Measurements from ENCODE around the gene SECISBP2.

Gene SECISBP2

DNA sequence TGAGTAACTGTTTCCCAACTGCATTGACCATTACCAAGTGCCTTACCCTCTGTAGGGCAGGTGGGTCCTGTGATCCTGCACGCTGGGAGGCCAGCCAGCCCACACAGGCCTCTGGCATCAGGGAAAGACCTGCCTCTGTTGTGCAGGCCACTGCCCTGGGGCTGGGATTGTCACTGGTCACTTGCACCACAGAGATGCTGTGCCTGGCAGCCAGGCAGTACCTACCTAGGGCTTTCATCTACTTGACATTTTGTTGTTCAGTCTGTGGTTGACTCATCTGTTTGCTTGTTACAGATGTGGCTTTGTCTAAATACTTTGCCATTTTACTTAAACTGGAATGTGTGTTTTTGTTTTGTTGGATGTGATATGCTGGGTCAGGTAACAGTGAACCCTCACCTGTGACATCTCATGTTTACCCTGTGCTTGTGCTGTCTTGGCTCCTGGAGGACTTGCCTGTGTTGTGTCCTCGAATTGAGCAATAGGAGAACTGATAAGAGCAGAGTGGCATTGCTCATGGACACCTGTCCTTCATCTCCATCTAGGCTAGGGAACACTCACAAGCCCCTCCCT is 32.8 kb downstream of the SECISBP2 start:
- DNase-seq, result no peak

DNA sequence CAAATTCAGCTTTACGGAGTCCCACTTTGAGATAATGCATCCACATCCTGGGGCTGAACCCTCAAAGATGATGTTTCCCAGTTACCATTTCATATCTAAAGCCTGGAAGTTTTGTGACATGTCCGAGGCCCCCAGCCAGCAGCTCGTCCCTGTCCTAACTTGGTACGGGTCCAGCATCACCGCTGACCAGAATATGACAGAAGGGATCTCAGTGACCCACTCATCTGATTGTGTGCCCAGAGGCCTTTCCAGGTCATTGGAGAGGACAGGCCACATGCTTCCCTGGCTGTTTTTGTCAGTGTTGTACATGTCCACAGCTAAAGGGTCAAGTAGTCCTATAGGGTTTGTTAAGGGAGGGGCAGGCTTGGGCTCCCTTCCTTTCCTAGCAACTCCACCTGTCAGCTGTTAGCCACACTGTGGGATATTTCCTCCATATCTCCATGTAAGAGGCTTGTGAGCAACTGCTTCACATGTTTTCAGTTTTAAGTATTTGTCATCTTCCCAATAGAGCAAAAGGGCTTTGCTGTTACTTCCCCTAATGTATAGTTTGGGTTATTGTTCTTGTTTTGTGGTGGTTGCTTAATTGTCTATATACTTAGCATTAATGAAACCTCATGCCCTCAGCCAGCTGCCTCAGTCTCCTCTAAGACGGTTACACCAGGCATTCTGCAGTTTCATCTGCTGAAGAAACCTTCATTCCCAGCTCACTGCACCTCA is 33.4 kb downstream of the SECISBP2 start:
- DNase-seq, result no peak

DNA sequence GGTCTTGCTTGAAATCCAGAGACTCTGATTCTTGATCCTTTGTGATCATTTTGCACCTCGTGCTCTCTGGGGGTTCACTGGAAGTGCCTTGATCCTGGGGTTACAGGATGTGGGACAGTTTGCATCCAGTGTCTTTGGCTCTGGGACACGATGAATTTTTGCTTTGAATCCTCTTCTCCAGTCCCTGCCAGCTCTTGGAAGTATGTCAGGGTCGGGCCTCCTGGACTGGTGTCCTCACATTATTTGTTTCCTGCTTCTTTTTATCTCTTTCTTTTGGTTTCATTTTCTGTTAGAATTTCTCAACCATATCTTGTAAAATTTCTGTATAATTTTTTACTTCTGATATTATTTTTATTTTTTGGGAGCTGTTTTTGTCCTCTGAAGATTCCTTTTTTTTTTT is 34.2 kb downstream of the SECISBP2 start:
- no peak for DNase-seq

DNA sequence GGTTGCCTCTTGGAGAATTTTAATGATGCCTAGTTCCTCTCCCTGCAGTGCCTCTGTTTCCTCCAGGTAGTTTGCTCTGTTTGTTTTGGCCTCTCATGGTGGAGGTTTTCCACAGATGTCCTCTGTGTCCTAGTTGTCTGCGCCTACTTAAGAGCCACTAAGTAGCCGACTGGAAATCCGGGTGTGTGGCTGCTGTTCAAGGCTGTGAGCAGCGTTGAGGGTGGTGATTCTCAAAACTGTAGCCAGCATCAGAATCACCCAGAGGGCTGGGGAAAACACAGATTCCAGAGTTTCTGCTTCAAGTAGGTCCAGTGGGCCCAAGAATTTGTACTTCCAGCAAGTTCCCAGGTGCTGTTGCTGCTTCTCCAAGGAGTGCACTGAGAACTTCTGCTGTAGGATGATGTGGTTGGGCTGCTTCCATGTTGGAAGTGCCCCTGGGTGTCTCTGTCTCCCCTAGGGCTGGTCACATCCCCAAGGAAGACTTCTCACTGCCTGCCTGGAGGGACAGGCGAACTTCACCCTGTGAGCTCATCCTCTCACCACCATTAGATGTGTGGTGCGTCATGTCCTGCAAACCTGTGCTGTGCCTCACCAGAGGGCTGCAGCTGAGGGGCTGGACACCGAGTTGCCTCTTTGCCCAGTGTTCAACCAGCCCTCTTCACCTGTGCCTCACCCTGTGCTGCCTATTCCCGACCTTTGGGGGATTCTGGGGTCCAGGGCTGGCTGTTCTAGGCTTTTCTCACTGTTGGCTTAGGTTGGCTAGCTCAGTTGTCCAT is 34.8 kb downstream of the SECISBP2 start:
- DNase-seq, result no peak

DNA sequence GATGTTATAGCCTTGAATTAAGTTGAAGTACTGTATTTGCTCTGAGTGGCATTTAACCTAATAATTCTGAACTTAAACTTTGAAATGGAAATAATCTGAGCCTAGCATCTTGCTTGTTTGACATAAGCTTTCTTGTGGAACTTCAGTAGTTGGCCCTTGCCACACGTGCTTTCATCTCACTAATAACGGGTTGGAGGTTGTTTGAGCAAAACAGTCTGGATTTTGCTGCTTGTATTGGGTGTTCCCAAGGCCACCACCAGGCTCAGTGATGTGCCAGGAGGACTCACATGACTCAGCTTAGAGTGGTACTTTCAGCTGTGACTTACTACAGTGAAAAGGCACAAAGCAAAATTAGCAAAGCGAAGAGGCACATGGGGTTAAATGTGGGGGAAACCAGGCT is 35.7 kb downstream of the SECISBP2 start:
- DNase-seq, result no peak

DNA sequence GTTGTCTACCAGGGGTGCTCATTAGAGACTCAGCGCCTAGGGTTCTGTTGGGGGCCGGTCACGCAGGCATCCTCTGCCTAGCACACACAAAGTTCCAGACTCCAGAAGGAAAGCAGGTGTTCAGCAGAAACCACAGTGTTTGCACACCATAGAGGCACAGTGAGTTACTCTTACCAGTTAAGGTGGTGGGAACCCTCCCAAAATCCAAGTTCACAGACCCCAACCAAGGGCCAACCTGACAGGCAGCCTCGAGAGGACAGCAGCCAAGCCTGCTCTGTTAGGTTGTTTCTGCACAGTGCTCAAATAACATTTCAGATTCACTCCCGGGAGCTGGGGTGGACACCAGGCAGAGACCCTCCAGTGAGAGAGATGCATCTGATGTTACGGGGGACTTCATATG is 36.2 kb downstream of the SECISBP2 start:
- DNase-seq, result no peak

DNA sequence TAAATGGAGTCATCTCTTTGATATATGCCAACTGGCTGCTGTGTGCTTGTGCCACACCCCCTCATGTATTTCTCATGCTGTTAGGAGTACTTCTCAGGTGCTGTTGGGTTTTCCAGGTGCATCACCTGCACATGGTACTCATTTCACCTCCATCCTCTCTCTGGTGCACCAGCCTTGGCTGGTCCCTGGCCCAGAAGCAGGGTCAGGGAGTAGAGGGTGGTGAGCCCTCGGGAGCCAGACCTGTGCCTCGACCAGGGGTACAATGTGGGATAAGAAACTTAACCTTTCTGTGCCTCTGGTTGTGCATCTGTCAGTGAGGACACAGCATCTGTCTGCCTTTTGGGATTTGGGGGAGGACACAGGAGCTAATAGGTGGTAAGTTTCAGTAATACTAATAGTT is 38.5 kb downstream of the SECISBP2 start:
- DNase-seq, result no peak

DNA sequence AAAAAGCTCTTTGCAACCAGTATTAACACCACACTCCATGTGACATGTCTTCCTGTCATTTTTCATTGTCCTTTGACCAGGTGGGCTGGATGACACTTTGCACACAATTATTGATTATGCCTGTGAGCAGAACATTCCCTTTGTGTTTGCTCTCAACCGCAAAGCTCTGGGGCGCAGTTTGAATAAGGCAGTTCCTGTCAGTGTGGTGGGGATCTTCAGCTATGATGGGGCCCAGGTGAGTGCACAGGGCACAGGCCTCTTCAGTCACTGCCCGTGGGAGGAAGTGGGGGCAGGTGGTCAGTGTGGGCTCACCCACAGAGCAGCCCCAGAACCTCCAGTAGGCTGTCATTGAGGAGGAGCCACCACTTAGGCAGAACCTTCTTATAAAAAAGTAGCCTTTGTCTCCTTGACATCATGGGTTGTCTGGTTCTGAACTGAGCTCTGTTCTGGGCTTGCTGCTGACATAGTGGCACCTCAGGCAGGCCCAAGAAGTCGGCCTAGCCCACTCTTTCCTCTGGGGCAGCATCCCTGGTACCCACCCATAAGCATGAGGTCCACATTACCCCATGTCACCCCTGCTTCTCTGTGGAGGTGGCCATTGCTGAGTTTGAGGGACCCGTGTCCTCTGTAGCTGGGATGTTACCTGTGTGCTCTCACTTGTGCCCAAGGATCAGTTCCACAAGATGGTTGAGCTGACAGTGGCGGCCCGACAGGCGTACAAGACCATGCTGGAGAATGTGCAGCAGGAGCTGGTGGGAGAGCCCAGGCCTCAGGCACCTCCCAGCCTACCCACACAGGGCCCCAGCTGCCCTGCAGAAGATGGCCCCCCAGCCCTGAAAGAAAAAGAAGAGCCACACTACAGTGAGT is 39.3 kb downstream of the SECISBP2 start:
- DNase-seq, result no peak

DNA sequence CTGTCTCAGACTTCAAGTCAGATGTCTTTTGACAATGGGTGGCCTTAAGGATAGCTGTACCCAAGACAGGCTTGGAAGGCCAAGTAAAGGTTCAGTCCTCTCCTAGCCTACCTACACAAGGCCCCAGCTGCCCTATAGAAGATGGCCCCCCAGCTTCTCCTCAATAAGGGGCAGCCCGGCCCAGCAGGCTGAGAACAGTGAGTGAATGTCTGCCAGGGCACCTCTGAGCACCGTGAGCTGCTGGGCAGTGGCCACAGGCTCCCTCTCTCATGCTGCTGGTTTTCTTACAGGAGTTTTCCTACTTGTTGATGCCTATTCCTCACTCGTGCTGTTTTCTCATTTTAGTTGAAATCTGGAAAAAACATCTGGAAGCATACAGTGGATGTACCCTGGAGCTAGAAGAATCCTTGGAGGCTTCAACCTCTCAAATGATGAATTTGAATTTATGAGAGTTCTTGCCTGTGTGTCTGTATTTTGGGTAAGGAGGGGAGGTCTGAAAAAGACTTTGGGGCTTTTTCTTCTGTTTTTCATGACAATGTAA is 40.1 kb downstream of the SECISBP2 start:
- no peak for DNase-seq

DNA sequence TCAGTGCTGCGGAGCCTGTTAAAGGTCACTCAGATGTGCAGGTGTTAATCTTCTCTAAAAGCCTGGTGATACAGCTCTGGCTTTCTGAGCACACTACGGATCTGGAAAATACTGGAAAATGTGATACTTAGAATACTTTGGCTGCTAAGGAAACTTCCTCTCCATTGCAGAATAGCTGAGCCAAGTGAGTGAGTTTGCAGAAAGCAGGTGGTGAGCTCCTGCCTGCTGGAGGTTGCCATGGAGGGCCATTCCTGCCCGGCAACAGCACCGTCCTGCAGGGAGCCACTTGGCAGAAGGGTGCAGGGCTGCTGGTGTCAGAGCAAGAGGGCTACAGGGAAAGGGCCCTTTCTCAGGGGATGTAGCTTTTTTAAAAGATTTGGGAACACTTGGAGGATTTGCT is 40.7 kb downstream of the SECISBP2 start:
- peak; percentile 58 for DNase-seq

DNA sequence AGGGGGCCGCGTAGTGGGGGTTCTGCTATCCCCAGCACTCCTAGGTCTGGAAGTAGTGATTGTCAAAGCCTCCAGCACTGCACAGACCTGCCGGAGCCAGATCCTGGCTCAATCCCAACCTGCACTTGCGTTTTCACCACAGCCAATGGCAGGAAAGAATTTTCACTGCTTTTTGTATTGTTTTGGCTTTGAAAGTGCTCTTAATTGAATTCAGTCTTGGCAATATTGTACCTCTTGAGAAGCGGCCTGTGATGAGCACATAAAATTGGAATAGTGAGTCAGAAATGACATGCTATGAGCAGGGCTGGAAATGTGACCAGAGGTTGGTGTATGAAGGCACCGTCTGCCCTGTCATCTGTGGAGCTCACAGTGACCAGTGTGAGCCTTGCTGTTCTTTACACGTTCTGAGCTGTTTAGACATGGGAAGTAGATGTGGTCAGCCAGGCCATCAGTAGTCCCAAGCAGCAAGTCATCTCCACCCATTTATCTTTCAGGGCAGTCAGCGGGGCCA is 41.5 kb downstream of the SECISBP2 start:
- DNase-seq, result no peak

DNA sequence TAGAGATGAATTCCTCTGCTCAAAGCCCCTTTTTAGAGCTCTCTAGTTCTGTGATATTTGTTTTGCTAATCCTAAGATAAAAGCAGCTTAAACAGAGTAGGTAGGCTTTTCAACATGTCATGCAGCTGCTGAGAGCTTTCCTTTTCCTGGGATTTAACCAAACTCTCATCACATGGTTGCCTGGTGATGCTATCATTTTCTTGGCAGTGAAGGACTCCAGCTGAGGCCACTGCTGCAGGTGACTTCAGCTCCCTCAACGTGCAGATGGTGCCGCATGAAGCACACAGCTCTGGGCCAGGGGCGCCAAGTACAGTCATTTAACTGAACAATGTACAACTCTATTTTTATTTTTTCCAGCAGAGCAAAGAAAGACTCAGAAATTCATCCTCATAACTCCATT is 42.2 kb downstream of the SECISBP2 start:
- no peak for DNase-seq

DNA sequence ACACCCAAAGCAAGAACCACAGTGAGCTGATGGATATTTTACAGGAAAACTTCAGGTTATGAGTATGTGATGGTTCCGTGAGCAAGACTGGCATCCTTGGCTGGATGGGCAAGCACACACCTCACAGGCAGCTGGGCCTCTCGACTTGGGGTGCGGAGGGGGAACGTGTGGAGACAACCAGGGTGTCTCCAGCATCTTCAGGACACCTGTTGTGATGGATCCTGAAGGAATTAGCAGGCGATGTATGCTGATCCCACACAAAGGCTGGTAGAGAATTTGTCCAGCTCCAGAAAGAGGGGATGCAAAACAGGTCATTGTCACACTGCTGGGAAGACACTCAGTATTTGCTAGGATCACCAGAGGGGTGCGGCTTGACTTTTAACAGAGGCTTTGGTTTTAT is 42.7 kb downstream of the SECISBP2 start:
- DNase-seq, result no peak

DNA sequence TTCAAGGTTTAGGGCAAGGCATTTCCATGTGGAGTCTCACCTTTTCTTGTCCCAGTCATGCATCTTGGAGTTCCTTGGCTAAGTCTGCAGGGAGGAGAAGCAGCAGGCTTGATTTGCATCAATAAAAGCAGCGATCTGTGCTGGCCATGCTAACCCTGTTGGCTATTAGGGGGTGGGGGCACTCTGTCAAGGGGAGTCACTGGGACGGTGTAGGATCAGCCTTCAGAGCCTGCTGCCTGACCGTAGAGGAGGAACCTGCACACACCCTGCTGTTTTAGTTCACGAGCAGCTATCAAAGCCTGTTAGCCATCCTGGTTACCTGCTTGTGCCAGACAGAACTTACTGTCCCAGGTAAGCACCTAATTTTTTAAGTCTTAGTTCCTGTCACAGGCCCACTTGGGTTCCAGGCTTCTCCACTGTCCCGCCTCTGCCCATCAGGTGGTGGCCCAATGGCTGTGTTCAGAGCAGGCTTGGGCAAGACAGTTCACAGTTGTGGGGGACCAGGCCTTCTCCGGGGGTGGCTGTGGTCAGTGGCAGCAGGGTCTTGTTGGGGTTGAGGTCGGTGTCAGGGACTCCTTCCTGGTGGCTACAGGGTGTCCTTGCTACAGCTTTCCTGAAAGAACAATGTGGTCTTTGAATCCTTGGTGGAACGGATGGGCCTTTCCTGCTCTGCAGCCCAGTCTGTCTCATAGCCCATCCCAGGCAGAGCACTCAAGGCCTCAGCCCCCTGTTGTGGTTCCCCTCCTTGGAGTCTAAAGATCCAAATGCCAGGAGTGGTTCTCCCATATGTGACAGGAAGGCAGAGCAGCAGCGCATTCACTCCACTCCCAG is 43.7 kb downstream of the SECISBP2 start:
- DNase-seq, result no peak

DNA sequence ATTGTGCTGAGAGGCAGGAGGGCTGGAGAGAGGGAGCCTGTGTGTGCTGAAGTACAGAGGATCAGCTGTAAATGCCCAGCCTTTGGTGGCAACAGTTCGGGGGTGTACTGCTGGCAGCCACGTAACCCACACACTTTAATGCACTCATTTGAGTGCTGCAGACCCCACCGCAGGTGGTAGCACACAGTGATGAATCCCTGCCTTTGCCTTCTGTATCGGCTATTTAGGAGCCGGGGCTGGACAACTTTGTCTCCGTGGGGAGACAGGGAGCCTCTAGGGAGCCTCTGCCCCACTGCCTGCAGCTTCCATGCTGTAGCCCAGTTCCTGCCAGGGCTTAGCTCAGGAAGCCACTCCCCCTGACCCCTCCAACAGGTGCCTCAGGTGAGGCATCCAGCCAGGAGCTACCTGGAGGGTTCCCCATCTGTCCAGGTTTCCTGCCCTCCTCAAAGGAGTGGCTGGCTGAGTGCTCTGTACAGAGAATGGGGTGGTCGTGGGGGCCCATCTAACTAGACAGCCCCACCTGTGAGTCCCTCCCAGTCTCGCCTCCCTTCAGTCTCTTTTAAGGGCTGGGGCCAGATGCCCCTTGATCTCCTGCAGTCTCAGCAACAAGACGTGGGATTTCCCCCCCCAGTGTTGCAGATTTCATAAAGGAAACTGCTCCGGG is 44.5 kb downstream of the SECISBP2 start:
- DNase-seq, result no peak

DNA sequence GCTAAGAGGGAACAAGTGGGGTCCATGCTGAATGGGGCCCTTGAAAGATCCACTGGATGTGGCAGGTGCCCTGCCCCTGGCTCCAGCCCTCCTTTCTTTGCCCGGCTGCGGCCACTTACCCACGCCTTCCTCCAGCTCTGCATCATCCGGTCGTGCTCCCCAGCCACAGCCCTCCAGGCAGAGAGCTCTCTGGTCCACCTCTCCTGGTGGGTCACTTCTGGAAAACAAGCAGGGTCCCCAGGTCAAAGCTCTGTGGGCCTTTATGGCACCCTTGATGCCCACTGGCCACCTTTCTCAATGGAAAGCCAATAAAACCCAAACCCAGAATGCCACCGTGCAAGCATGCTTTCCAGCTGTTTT is 45.0 kb downstream of the SECISBP2 start:
- DNase-seq, result no peak

DNA sequence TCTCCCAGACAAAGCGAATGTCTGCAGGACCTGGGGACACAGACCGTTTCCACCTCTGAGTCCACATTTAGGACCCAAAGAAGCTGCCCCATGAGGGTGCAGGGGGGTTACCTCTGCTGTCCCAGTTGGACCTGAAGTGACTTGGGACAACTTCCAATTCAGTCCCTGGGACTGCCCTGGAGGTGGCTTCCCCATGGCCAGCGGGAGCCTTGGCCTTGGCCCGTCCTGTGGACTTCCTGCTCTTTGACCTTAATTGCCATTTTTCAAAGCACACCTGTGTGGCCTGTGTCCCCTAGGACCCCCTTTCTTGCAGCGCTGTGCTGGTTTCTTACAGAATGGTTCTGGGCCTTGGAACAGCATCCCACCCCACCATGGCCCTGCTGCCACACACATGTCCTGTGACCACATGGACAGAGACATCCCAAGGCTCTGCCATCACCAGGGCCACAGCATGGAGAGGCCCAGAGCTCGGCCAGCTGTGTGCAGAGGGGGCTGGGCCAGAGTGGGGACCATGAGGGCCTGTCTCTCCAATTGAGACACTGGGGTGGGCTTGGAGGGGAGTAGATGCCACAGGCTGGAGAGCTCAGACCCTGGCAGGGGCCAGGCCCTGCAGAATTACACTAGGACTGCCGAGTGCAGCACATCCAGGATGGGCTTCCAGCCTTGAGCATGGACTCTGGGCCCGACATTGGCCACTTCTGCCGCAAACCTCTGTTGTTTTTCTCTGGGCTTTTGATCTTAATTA is 45.8 kb downstream of the SECISBP2 start:
- no peak for DNase-seq

DNA sequence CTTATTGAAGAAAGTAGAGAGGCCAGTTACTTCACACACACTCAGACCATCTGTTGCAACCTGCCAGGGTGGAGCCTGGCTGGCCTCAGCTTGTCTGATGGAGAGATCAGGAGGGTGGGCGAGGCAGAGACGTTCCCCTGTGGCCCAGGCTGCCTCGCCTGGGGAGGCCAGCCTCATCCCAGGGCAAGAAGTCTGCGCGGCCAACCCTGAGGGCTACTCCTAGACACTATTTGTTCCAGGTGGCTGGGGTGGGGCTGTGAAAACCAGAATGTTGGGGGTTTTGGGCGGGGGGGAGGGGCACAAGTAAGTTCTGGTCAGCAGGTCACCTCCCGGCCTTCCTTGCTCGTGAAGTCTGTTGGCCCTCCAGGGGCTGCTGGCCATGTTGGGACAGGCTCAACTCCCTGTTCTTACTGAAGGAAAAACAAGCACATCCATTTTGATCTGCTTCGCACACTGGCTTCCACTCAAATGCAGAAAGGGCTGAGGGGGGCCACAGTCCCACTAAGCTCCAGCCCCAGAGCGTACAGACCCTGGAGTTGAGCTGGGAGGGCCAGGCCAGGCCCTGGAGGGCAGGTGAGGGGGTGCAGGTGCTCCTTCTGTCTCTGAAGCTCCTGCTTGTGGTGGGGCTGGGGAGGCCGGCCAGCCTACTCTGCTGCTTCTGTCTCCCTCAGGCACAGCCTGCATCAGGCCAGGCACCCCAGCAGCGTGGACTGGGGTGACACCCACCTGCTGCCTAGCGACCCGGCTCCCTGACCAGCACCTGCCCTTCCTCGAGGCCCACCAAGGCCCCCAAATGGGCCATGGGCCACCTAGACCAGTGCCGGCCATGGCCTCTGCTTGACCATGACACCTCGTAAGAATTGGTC is 46.6 kb downstream of the SECISBP2 start:
- DNase-seq, result no peak

DNA sequence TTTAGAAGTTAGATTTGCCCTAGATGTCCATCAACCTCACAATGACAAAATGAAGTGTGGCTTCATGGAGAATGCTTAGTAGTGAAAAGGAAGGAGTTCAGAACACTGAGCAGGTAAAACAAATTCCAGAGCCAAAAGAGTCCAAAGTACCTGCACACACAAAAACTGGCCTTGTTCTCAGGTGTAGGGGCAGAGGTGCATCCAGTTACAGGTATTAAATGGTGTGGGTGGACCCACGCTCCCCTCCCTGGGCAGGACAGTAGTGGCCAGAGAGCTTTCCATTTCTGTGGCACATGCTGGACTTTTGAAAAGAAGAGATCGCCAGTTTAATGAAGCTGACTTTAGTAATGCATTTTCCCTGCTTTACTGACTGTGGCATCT is 47.2 kb downstream of the SECISBP2 start:
- DNase-seq, result no peak

DNA sequence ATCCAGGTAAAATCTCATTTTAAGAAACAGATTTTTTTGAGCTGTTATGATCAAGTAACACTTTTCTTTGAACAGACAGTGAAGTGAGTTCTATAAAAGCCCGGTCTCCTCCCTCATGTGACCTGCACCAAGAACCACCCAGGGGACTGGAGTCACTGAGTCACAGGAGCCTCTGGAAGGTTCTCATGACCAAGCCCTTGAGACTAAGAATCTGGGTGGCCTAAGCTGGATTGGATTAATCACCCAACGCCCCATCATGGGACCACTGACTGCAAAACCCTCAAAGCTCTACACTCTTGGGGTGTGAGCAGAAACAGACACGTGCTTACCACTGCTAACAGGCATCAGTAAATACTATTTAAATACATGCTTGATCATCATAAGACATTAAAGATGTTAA is 48.4 kb downstream of the SECISBP2 start:
- DNase-seq, result no peak

All from COR-L47 (cell line).